HCT116 (cell line): ENCODE measurements around the gene SPATA22. TPM values are rescaled to one million over a fixed set of nuclear protein-coding genes. Genes with fewer than 3 reads are reported as not detected.

Experiments used
- ATAC-seq: fragments of 200-7000 bp; cut with Tn5 transposase; 2 replicates; pipeline ENCODE4 v1.9.1; 2020; ENCODE audit warnings: mild to moderate bottlenecking, moderate library complexity
- BruUV-seq: library from RNA; stranded (reverse); fragments of 400-500 nt; replicated peaks from 2 replicates; lab custom pipeline; 2021; lab: Mats Ljungman, UMichigan
- CTCF ChIA-PET: fragments of 300-600 bp; sonication (Branson Sonifier 250); formaldehyde crosslinking; loops from one replicate; lab custom pipeline; 2021; ENCODE audit warnings: antibody characterized with exemption; lab: Charles Lee
- POLR2A ChIA-PET: fragments of 300-600, 350-600 bp; sonication (Branson Sonifier 250); formaldehyde crosslinking; loops from one replicate; lab custom pipeline; 2021; ENCODE audit warnings: antibody characterized with exemption; lab: Charles Lee
- RAD21 ChIA-PET, 2 experiments: fragments of 300-600 bp; sonication (Branson Sonifier 250); formaldehyde crosslinking; loops; one replicate each; lab custom pipeline; 2023; ENCODE audit warnings: low total read pairs in 2 of 2; ENCODE audit not compliant: uncharacterized antibody in 2 of 2, unreplicated experiment in 2 of 2, low non-redundant PET in 1 of 2; lab: Charles Lee
- DNase-seq: peaks from one replicate; pipeline ENCODE4 v3.0.0-alpha.2; 2010; ENCODE audit warnings: low read depth, low spot score
- H2AFZ ChIP-seq: fragments of 200-600 bp; shearing (Covaris generic), sonication (generic); 2 replicates; pipeline ENCODE4 v1.6.1; 2017; ENCODE audit warnings: low read depth, mixed run types, mixed read lengths, antibody characterized with exemption, low read length; ENCODE audit not compliant: poor library complexity, severe bottlenecking
- H3K27ac ChIP-seq: 2 replicates; pipeline ENCODE4 v1.5.1; 2012; ENCODE audit warnings: low read depth, low read length
- H3K27me3 ChIP-seq: fragments of 200-600 bp; sonication (generic); 2 replicates; pipeline ENCODE4 v1.6.1; 2016; ENCODE audit warnings: mixed run types, low read length, mixed read lengths; ENCODE audit not compliant: insufficient read depth
- H3K36me3 ChIP-seq, 2 experiments: fragments of 200-500 bp in 1 of 2; fragments of 200-600 bp in 1 of 2; sonication (Bioruptor generic) in 1 of 2; sonication (generic) in 1 of 2; 2 replicates each; pipeline versions ENCODE4 v1.5.1 to v1.6.1; 2014 to 2016; ENCODE audit warnings: low read length in 2 of 2, inconsistent platforms in 1 of 2, mixed read lengths in 1 of 2, mixed run types in 1 of 2; ENCODE audit not compliant: insufficient read depth in 2 of 2, control insufficient read depth in 1 of 2
- H3K4me1 ChIP-seq, 2 experiments: fragments of 200-600 bp in 1 of 2; sonication (generic) in 1 of 2; 2 replicates each; pipeline versions ENCODE4 v1.5.1 to v1.6.1; 2012 to 2017; ENCODE audit warnings: low read length in 2 of 2, inconsistent platforms in 1 of 2, mild to moderate bottlenecking in 1 of 2, mixed read lengths in 1 of 2, mixed run types in 1 of 2, moderate library complexity in 1 of 2; ENCODE audit not compliant: insufficient read depth in 2 of 2, control insufficient read depth in 1 of 2
- H3K4me2 ChIP-seq: fragments of 200-600 bp; sonication (generic); 2 replicates; pipeline ENCODE4 v1.6.1; 2017; ENCODE audit warnings: mixed run types, low read length, mixed read lengths
- H3K4me3 ChIP-seq, 2 experiments: fragments of 200-600 bp in 1 of 2; sonication (generic) in 1 of 2; replicated peaks in 1 of 2; 2 replicates each; pipeline ENCODE4 v1.5.1; 2011 to 2016; ENCODE audit warnings: low read length in 2 of 2, control low read depth in 1 of 2, low read depth in 1 of 2, mild to moderate bottlenecking in 1 of 2, mixed read lengths in 1 of 2, mixed run types in 1 of 2
- H3K79me2 ChIP-seq: fragments of 200-600 bp; sonication (generic); 2 replicates; pipeline ENCODE4 v1.6.1; 2017; ENCODE audit warnings: mild to moderate bottlenecking, mixed run types, low read length, moderate library complexity, mixed read lengths; ENCODE audit not compliant: insufficient read depth
- H3K9ac ChIP-seq: fragments of 200-600 bp; sonication (generic); 2 replicates; pipeline ENCODE4 v1.6.1; 2016; ENCODE audit warnings: low read length, mixed read lengths
- H3K9me2 ChIP-seq: fragments of 200-600 bp; sonication (generic), shearing (Covaris generic); 2 replicates; pipeline ENCODE4 v1.6.1; 2017; ENCODE audit warnings: mixed run types, mild to moderate bottlenecking, moderate library complexity; ENCODE audit not compliant: insufficient read depth
- H3K9me3 ChIP-seq, 2 experiments: fragments of 200-500 bp in 1 of 2; fragments of 200-600 bp in 1 of 2; sonication (Bioruptor generic) in 1 of 2; sonication (generic) in 1 of 2; 2 replicates each; pipeline ENCODE4 v1.6.1; 2014 to 2017; ENCODE audit warnings: low read length in 2 of 2, mixed read lengths in 2 of 2, inconsistent platforms in 1 of 2, low read depth in 1 of 2, mild to moderate bottlenecking in 1 of 2, mixed run types in 1 of 2, moderate library complexity in 1 of 2; ENCODE audit not compliant: control insufficient read depth in 1 of 2, insufficient read depth in 1 of 2
- H4K20me1 ChIP-seq: fragments of 200-600 bp; sonication (generic), shearing (Covaris generic); 2 replicates; pipeline ENCODE4 v1.6.1; 2017; ENCODE audit warnings: mixed run types, mild to moderate bottlenecking, moderate library complexity; ENCODE audit not compliant: insufficient read depth
- CBX3 ChIP-seq: IDR thresholded peaks from 2 replicates; pipeline ENCODE4 v1.6.1; 2012; ENCODE audit warnings: low read depth
- EGR1 ChIP-seq: IDR thresholded peaks from 2 replicates; pipeline ENCODE4 v1.6.1; 2012; ENCODE audit warnings: low read depth
- EZH2 ChIP-seq: fragments of 200-600 bp; sonication (generic); IDR thresholded peaks from 2 replicates; pipeline ENCODE4 v1.6.1; 2017; ENCODE audit warnings: antibody characterized with exemption, mixed run types
- EZH2phosphoT487 ChIP-seq: fragments of 200-600 bp; IDR thresholded peaks from 2 replicates; pipeline ENCODE4 v1.6.1; 2018; ENCODE audit warnings: antibody characterized with exemption, borderline replicate concordance
- JUND ChIP-seq: IDR thresholded peaks from 2 replicates; pipeline ENCODE4 v1.6.1; 2012
- POLR2A ChIP-seq: IDR thresholded peaks from 2 replicates; pipeline ENCODE4 v1.7.0; 2011; ENCODE audit warnings: borderline replicate concordance; ENCODE audit not compliant: insufficient read depth, insufficient read length; ENCODE audit errors: extremely low read depth
- RAD21 ChIP-seq: IDR thresholded peaks from 2 replicates; pipeline ENCODE4 v1.6.1; 2012; ENCODE audit warnings: low read depth, mild to moderate bottlenecking
- SIN3A ChIP-seq: IDR thresholded peaks from 2 replicates; pipeline ENCODE4 v1.6.1; 2012; ENCODE audit warnings: low read depth
- intact Hi-C: fragments of 100-400 bp; cut with micrococcal nuclease; formaldehyde crosslinking; loops from 2 replicates; pipeline ENCODE4 v1.10.0; 2022
- total RNA-seq: library from RNA; stranded (reverse); gene quantifications from one replicate; pipeline ENCODE4 v1.2.1, GENCODE V29; 2021; ENCODE audit not compliant: unreplicated experiment
- TF ChIP-seq, protein P1 (sequence below): IDR thresholded peaks from 2 replicates; pipeline ENCODE4 v1.6.1; 2012
- TF ChIP-seq, protein P2 (sequence below), 3 experiments: fragments of 200-600 bp in 1 of 3; sonication (generic) in 1 of 3; IDR thresholded peaks in 2 of 3; conservative IDR thresholded peaks in 1 of 3; 2 replicates each; pipeline ENCODE4 v1.5.1; 2012 to 2017; ENCODE audit warnings: low read depth in 2 of 3, low read length in 2 of 3, antibody characterized with exemption in 1 of 3, borderline replicate concordance in 1 of 3, control low read depth in 1 of 3, mild to moderate bottlenecking in 1 of 3, mixed read lengths in 1 of 3, mixed run types in 1 of 3, moderate library complexity in 1 of 3; ENCODE audit not compliant: insufficient read depth in 1 of 3
- TF ChIP-seq, protein P3 (sequence below): IDR thresholded peaks from 2 replicates; pipeline ENCODE4 v1.6.1; 2012
- TF ChIP-seq, protein P4 (sequence below): IDR thresholded peaks from 2 replicates; pipeline ENCODE4 v1.6.1; 2011; ENCODE audit warnings: mild to moderate bottlenecking, low read length, moderate library complexity; ENCODE audit not compliant: insufficient replicate concordance; ENCODE audit errors: extremely low read depth

Gene SPATA22
- total RNA-seq, 1 experiment from 2014 or later = not detected

- H3K36me3 ChIP-seq = no peaks in the 10 kb centered on the region
- H3K27ac ChIP-seq = no peak overlapping the region
- no peaks in the 10 kb centered on the region for H3K9me2 ChIP-seq
- no peak overlapping the region for H2AFZ ChIP-seq
- H3K4me1 ChIP-seq = no peaks in the 10 kb centered on the region
- no peak for ATAC-seq
- no TSS peak for BruUV-seq
- peaks cover 0 to 4% of the 10 kb centered on the region in 2 experiments; a peak in 1 of 4 replicates for H3K9me3 ChIP-seq
- H3K4me3 ChIP-seq = no peak overlapping the region
- no peaks in the 10 kb centered on the region for H4K20me1 ChIP-seq
- no peak overlapping the region for H3K4me2 ChIP-seq
- no peak overlapping the region for H3K9ac ChIP-seq
- H3K79me2 ChIP-seq = no peaks in the 10 kb centered on the region
- ChIA-PET RAD21 (no interaction called here), CTCF (no interaction called here), POLR2A (no interaction called here)
- H3K27me3 ChIP-seq = peaks cover 3% of the 10 kb centered on the region; the same call in 1 of the 2 replicates
- no peak for DNase-seq
- TF ChIP-seq POLR2A = no peak
- TF ChIP-seq, protein P1, sequence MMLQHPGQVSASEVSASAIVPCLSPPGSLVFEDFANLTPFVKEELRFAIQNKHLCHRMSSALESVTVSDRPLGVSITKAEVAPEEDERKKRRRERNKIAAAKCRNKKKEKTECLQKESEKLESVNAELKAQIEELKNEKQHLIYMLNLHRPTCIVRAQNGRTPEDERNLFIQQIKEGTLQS = no peak
- TF ChIP-seq SIN3A = no peak
- TF ChIP-seq, protein P2, sequence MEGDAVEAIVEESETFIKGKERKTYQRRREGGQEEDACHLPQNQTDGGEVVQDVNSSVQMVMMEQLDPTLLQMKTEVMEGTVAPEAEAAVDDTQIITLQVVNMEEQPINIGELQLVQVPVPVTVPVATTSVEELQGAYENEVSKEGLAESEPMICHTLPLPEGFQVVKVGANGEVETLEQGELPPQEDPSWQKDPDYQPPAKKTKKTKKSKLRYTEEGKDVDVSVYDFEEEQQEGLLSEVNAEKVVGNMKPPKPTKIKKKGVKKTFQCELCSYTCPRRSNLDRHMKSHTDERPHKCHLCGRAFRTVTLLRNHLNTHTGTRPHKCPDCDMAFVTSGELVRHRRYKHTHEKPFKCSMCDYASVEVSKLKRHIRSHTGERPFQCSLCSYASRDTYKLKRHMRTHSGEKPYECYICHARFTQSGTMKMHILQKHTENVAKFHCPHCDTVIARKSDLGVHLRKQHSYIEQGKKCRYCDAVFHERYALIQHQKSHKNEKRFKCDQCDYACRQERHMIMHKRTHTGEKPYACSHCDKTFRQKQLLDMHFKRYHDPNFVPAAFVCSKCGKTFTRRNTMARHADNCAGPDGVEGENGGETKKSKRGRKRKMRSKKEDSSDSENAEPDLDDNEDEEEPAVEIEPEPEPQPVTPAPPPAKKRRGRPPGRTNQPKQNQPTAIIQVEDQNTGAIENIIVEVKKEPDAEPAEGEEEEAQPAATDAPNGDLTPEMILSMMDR (IDR thresholded peaks at IDR 0.05 in 2 of 3, conservative IDR thresholded peaks at IDR 0.05 in 1 of 3; ENCODE audit: borderline replicate concordance in 1 of 3, insufficient read depth in 1 of 3, low read depth in 2 of 3, low read length in 2 of 3) = no peak
- TF ChIP-seq RAD21 = no peak
- TF ChIP-seq JUND = no peak
- TF ChIP-seq, protein P3, sequence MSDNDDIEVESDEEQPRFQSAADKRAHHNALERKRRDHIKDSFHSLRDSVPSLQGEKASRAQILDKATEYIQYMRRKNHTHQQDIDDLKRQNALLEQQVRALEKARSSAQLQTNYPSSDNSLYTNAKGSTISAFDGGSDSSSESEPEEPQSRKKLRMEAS = no peak
- TF ChIP-seq, all 23 proteins: peak for 0
- intact Hi-C loops = no loop called here
These were observed 30.8 kb upstream of the SPATA22 start for GRCh38 chr17:3502466-3502865.

DNA sequence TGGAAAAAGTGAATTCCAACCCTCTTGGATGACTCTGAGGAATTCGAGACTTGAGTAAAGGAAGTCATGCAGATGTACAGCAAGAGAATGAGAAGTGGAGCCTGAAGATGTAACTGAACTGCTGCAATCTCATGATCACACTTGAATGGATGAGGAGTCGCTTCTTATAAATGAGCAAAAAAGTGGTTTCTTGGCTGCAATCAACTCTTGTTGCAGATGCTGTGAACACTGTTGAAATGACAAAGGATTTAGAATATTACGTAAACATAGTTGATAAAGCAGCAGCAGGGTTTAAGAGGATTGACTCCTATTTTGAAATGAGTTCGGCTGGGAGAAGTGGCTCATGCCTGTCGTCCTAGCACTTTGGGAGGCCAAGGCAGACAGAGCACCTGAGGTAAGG, 29.7 kb upstream of the SPATA22 start:
- H3K9ac ChIP-seq = no peak overlapping the region
- CTCF ChIA-PET = no interaction called here
- RAD21 ChIA-PET = no interaction called here
- no peak overlapping the region for H3K4me3 ChIP-seq
- no peaks in the 10 kb centered on the region for H3K27me3 ChIP-seq
- DNase-seq = no peak
- no peak overlapping the region for H2AFZ ChIP-seq
- H3K79me2 ChIP-seq = no peaks in the 10 kb centered on the region
- H4K20me1 ChIP-seq = no peaks in the 10 kb centered on the region
- no TSS peak for BruUV-seq
- no peaks in the 10 kb centered on the region for H3K4me1 ChIP-seq
- POLR2A ChIA-PET = no interaction called here
- H3K9me2 ChIP-seq = no peaks in the 10 kb centered on the region
- intact Hi-C loops = no loop called here
- H3K27ac ChIP-seq = no peak overlapping the region
- H3K36me3 ChIP-seq = no peaks in the 10 kb centered on the region
- no peak for ATAC-seq
- no peak overlapping the region for H3K4me2 ChIP-seq
- peaks cover 0 to 4% of the 10 kb centered on the region in 2 experiments; a peak in 1 of 4 replicates for H3K9me3 ChIP-seq
- TF ChIP-seq, protein P2 (IDR thresholded peaks at IDR 0.05 in 2 of 3, conservative IDR thresholded peaks at IDR 0.05 in 1 of 3; ENCODE audit: borderline replicate concordance in 1 of 3, insufficient read depth in 1 of 3, low read depth in 2 of 3, low read length in 2 of 3) = no peak
- TF ChIP-seq EZH2 = no peak
- no peak for TF ChIP-seq CBX3
- TF ChIP-seq, protein P4, sequence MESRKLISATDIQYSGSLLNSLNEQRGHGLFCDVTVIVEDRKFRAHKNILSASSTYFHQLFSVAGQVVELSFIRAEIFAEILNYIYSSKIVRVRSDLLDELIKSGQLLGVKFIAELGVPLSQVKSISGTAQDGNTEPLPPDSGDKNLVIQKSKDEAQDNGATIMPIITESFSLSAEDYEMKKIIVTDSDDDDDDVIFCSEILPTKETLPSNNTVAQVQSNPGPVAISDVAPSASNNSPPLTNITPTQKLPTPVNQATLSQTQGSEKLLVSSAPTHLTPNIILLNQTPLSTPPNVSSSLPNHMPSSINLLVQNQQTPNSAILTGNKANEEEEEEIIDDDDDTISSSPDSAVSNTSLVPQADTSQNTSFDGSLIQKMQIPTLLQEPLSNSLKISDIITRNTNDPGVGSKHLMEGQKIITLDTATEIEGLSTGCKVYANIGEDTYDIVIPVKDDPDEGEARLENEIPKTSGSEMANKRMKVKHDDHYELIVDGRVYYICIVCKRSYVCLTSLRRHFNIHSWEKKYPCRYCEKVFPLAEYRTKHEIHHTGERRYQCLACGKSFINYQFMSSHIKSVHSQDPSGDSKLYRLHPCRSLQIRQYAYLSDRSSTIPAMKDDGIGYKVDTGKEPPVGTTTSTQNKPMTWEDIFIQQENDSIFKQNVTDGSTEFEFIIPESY = no peak
- TF ChIP-seq, protein P1 = no peak
- TF ChIP-seq EGR1 = no peak
- TF ChIP-seq SIN3A = no peak
- TF ChIP-seq POLR2A = no peak
- no peak for TF ChIP-seq EZH2phosphoT487
- TF ChIP-seq RAD21 = no peak
